CMK (cell line): ENCODE measurements around the gene TMEM35B.
"Not testable (repeated sequence)": the region's sequence is repeated elsewhere in the genome, so short reads cannot be mapped to it uniquely, and the experiment has no call there.

Experiments
- DNase-seq: peaks from one replicate; pipeline ENCODE4 v3.0.0-alpha.2; 2010; ENCODE audit warnings: low read depth

The TMEM35B gene

GRCh38 chr1:34976384-34977209, 8.6 kb downstream of the TMEM35B start:
- no peak for DNase-seq

GRCh38 chr1:34975771-34976170, 9.4 kb downstream of the TMEM35B start:
- no peak for DNase-seq

- DNase-seq: no peak
These were observed 9.8 kb downstream of the TMEM35B start for GRCh38 chr1:34975338-34975737.

- no peak for DNase-seq
These were observed 10.5 kb downstream of the TMEM35B start for GRCh38 chr1:34974626-34975025.

- no peak for DNase-seq
These were observed 11.8 kb downstream of the TMEM35B start for GRCh38 chr1:34973326-34973725.

GRCh38 chr1:34970829-34971228, 14.3 kb downstream of the TMEM35B start:
- DNase-seq: no peak

GRCh38 chr1:34970220-34970735, 14.9 kb downstream of the TMEM35B start:
- no peak for DNase-seq

GRCh38 chr1:34968297-34968696, 16.9 kb downstream of the TMEM35B start:
- DNase-seq: not testable (repeated sequence)

- DNase-seq: not testable (repeated sequence)
These were observed 17.5 kb downstream of the TMEM35B start for GRCh38 chr1:34967672-34968071.

GRCh38 chr1:34965597-34965996, 19.6 kb downstream of the TMEM35B start:
- DNase-seq: no peak

GRCh38 chr1:34950428-34950827, 34.7 kb downstream of the TMEM35B start:
- DNase-seq: no peak

- DNase-seq: not testable (repeated sequence)
These were observed 36.4 kb downstream of the TMEM35B start for GRCh38 chr1:34948739-34949138.

GRCh38 chr1:34947641-34948314, 37.4 kb downstream of the TMEM35B start:
- DNase-seq: not testable (repeated sequence)

GRCh38 chr1:34946211-34946610, 38.9 kb downstream of the TMEM35B start:
- DNase-seq: no peak

- DNase-seq: not testable (repeated sequence)
These were observed 43.3 kb downstream of the TMEM35B start for GRCh38 chr1:34941798-34942197.
